ENCODE data around the gene GRHL1. TPM values are rescaled to one million over a fixed set of nuclear protein-coding genes. Genes with fewer than 3 reads are reported as not detected.

Gene GRHL1, protein sequence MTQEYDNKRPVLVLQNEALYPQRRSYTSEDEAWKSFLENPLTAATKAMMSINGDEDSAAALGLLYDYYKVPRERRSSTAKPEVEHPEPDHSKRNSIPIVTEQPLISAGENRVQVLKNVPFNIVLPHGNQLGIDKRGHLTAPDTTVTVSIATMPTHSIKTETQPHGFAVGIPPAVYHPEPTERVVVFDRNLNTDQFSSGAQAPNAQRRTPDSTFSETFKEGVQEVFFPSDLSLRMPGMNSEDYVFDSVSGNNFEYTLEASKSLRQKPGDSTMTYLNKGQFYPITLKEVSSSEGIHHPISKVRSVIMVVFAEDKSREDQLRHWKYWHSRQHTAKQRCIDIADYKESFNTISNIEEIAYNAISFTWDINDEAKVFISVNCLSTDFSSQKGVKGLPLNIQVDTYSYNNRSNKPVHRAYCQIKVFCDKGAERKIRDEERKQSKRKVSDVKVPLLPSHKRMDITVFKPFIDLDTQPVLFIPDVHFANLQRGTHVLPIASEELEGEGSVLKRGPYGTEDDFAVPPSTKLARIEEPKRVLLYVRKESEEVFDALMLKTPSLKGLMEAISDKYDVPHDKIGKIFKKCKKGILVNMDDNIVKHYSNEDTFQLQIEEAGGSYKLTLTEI
- total RNA-seq (0.85 and 1.1 TPM in 2 replicates), polyA plus RNA-seq (0.37 and 0.70 TPM in 2 replicates), polyA minus RNA-seq (1.5 and 3.2 TPM in 2 replicates), Bru-seq, nascent RNA (percentile 36 among the genes with signal in this experiment), BruChase-seq, experiment 1, labeled RNA remaining after a 6-hour chase (percentile 18 among the genes with signal in this experiment), BruChase-seq, experiment 2, labeled RNA remaining after a 2-hour chase (percentile 26 among the genes with signal in this experiment)
- polyA plus RNA-seq (2011; cell fraction: cytosol; rRNA removed): 0.52 and 0.68 TPM in 2 replicates
- 1.9 and 2.0 TPM in 2 replicates for polyA plus RNA-seq (2011; cell fraction: nucleus; rRNA removed)
- 0.46 and 1.1 TPM in 2 replicates for polyA plus RNA-seq (2012)
- 3.3 TPM for polyA minus RNA-seq (2011; cell fraction: cytosol; rRNA and poly(A)+ RNA removed)
- polyA minus RNA-seq (2011; cell fraction: nucleus; rRNA and poly(A)+ RNA removed): 1.1 and 2.2 TPM in 2 replicates
- long read RNA-seq, partial matches to known transcripts: 0 of 4 reads
- long read RNA-seq, other reads (novel, unspliced or antisense): 3 of 4 reads

DNA sequence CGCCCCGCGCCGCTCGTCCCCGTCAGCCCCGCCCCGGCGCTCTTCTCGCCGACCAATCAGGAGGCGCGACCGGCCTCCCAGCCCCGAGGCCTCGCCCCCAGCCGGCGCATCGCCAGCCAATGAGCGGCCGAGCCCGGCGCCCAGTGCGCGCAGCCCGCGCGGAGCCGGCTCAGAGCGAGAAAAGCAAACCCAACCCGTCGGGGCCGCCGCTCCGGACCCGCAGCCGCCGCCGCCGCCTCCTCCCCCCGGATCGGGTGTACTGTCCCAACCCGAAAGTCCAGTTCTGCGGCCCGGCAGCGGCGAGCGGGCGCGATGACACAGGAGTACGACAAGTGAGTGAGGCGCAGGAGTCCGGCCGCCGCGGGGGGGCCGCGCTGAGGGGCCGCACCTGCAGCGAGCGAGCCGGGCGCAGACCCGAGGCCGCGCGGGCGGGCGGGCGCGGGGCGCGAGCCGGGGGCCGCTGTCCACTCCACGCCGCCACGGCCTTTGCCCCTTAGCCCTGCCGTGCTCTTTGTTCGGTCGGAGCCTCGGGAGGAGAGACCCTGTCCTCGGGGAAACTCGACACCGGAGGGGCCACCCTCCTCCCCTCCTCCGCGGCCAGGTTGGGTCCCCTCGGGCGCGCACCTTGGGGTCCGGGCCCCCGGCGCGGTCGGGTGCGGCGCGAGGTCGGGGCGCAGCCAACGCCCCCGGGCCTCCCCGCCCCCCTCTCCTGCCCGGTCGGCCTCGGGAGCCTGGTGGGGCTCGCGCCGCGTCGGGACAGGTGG lies at the start of gene GRHL1:
GRHL1 (plus strand) TSS at position 172 of the 764 bp plus-strand sequence; CDS start at position 313, 141 bp downstream.
- no peaks in the 10 kb centered on the region for H3K36me3 ChIP-seq (ENCODE audit: control insufficient read depth in 2 of 2, extremely low read depth in 1 of 2, insufficient read depth in 2 of 2, low read length in 2 of 2)
- peak; percentile 86 for FAIRE-seq
- H2AFZ ChIP-seq (ENCODE audit: low read depth, low read length): peak within 1 kb of the TSS; percentile 91
- peak within 1 kb of the TSS; percentile 28 for H3K9ac ChIP-seq (replicated peaks; ENCODE audit: extremely low read depth, insufficient read depth, low read length)
- no peaks in the 10 kb centered on the region for H3K9me3 ChIP-seq (replicated peaks; ENCODE audit: control insufficient read depth, insufficient read depth, low read length)
- ChIA-PET CTCF (interaction anchor here (1.8 to 2.2 kb wide), 2 partner anchors 33 kb away, joined by 10 read pairs; no protein-coding TSS in a partner anchor), POLR2A (no interaction called here)
- peak; percentile 92 for DNase-seq (ENCODE audit: low read depth, low spot score)
- no TSS peak for BruUV-seq (replicated peaks)
- H3K79me2 ChIP-seq (ENCODE audit: control insufficient read depth, insufficient read depth, low read length): no peaks in the 10 kb centered on the region
- TF ChIP-seq EZH2 (IDR thresholded peaks at IDR 0.05; ENCODE audit: borderline replicate concordance, low read depth, low read length, severe bottlenecking): no peak
- no peaks in the 10 kb centered on the region for H3K9me1 ChIP-seq (replicated peaks; ENCODE audit: control insufficient read depth, extremely low read depth, insufficient read depth, low read length)
- H3K4me2 ChIP-seq (ENCODE audit: insufficient read depth, low read length): peak within 1 kb of the TSS; percentile 69
- H3K27me3 ChIP-seq (ENCODE audit: control insufficient read depth in 2 of 2, insufficient read depth in 2 of 2, low read length in 2 of 2): no peaks in the 10 kb centered on the region
- intact Hi-C loops (cut with micrococcal nuclease): loop anchor here (1.0 to 5.0 kb wide), 2 partner anchors 93 to 109 kb away; partner anchors contain the start of gene TAF1B
- H3K4me1 ChIP-seq (ENCODE audit: control insufficient read depth, extremely low read depth, insufficient read depth, low read length): peaks cover 4% of the 10 kb centered on the region
- H3K4me3 ChIP-seq (replicated peaks in 1 of 3; ENCODE audit: insufficient read depth in 1 of 3, low read depth in 1 of 3, low read length in 3 of 3): peak within 1 kb of the TSS; percentile 58 to 67 (median 59)
- no peak within 1 kb of the TSS for H3K27ac ChIP-seq (ENCODE audit: insufficient read depth, low read depth, low read length)
- H4K20me1 ChIP-seq (replicated peaks; ENCODE audit: control insufficient read depth, extremely low read depth, insufficient read depth, low read length): no peaks in the 10 kb centered on the region
- dilution Hi-C loops (cut with MboI; ENCODE audit: extremely low pct_ligation_motif_present, low sequenced_read_pairs): loop anchor here (25.0 kb wide), 1 partner anchor 139 kb away; no protein-coding TSS in a partner anchor

Data from endothelial cell of umbilical vein (primary cell).